Endothelial cell of umbilical vein (primary cell): ENCODE results near the gene RHOV. TPM values are rescaled to one million over a fixed set of nuclear protein-coding genes. Genes with fewer than 3 reads are reported as not detected.

Source experiments
- BruUV-seq: library from RNA; stranded (reverse); fragments of 400-500 nt; replicated peaks from 2 replicates; lab custom pipeline; 2021; lab: Mats Ljungman, UMichigan
- CTCF ChIA-PET: fragments of 300-600, 350-600 bp; sonication (Branson Sonifier 250); formaldehyde crosslinking; loops from one replicate; lab custom pipeline; 2021; ENCODE audit warnings: antibody characterized with exemption, inconsistent platforms; lab: Charles Lee
- POLR2A ChIA-PET: fragments of 300-600, 350-600 bp; sonication (Branson Sonifier 250); formaldehyde crosslinking; loops from one replicate; lab custom pipeline; 2021; ENCODE audit warnings: antibody characterized with exemption, inconsistent platforms; lab: Charles Lee
- DNase-seq: peaks from one replicate; pipeline ENCODE4 v3.0.0-alpha.2; 2011; ENCODE audit warnings: low read depth, low spot score
- FAIRE-seq: peaks from 2 replicates; lab custom pipeline; 2011; peaks lifted over from hg19 to GRCh38; lab: Jason Lieb, UNC
- H2AFZ ChIP-seq: 2 replicates; pipeline ENCODE4 v1.6.0; 2012; ENCODE audit warnings: low read depth, low read length, control low read depth, inconsistent platforms
- H3K27ac ChIP-seq: 2 replicates; pipeline ENCODE4 v1.5.1; 2011; ENCODE audit warnings: low read depth, mild to moderate bottlenecking, control low read depth, low read length, moderate library complexity; ENCODE audit not compliant: insufficient read depth
- H3K27me3 ChIP-seq, 2 experiments: 2 replicates each; pipeline versions ENCODE4 v1.6.0 to v1.6.1; 2011; ENCODE audit warnings: low read length in 2 of 2, mixed read lengths in 1 of 2; ENCODE audit not compliant: control insufficient read depth in 2 of 2, insufficient read depth in 2 of 2
- H3K36me3 ChIP-seq, 2 experiments: 2 replicates in 1 of 2; 3 replicates in 1 of 2; pipeline ENCODE4 v1.5.1; 2011; ENCODE audit warnings: low read length in 2 of 2, mild to moderate bottlenecking in 1 of 2, moderate library complexity in 1 of 2; ENCODE audit not compliant: control insufficient read depth in 2 of 2, insufficient read depth in 2 of 2; ENCODE audit errors: extremely low read depth in 1 of 2
- H3K4me1 ChIP-seq: 3 replicates; pipeline ENCODE4 v1.5.1; 2011; ENCODE audit warnings: mild to moderate bottlenecking, low read length; ENCODE audit not compliant: control insufficient read depth, insufficient read depth; ENCODE audit errors: extremely low read depth
- H3K4me2 ChIP-seq: 2 replicates; pipeline ENCODE4 v1.6.1; 2011; ENCODE audit warnings: low read length, control low read depth, mixed read lengths; ENCODE audit not compliant: insufficient read depth
- H3K4me3 ChIP-seq, 3 experiments: fragments of 200-600 bp in 1 of 3; sonication (generic), shearing (Covaris generic) in 1 of 3; replicated peaks in 1 of 3; 2 replicates each; pipeline ENCODE4 v1.5.1; 2011 to 2016; ENCODE audit warnings: control low read depth in 3 of 3, low read length in 3 of 3, mild to moderate bottlenecking in 2 of 3, inconsistent platforms in 1 of 3, low read depth in 1 of 3, moderate library complexity in 1 of 3; ENCODE audit not compliant: insufficient read depth in 1 of 3
- H3K79me2 ChIP-seq: 2 replicates; pipeline ENCODE4 v1.6.0; 2012; ENCODE audit warnings: low read length, inconsistent platforms; ENCODE audit not compliant: control insufficient read depth, insufficient read depth
- H3K9ac ChIP-seq: replicated peaks from 2 replicates; pipeline ENCODE3; 2011; ENCODE audit warnings: low read length, control low read depth; ENCODE audit not compliant: insufficient read depth; ENCODE audit errors: extremely low read depth
- H3K9me1 ChIP-seq: replicated peaks from 3 replicates; pipeline ENCODE4 v1.6.0; 2011; ENCODE audit warnings: mild to moderate bottlenecking, low read length; ENCODE audit not compliant: control insufficient read depth, insufficient read depth; ENCODE audit errors: extremely low read depth
- H3K9me3 ChIP-seq: replicated peaks from 2 replicates; pipeline ENCODE4 v1.5.1; 2012; ENCODE audit warnings: low read length, inconsistent platforms; ENCODE audit not compliant: control insufficient read depth, insufficient read depth
- H4K20me1 ChIP-seq: replicated peaks from 2 replicates; pipeline ENCODE3; 2011; ENCODE audit warnings: mild to moderate bottlenecking, low read length; ENCODE audit not compliant: control insufficient read depth, insufficient read depth; ENCODE audit errors: extremely low read depth
- CTCF ChIP-seq, 2 donors: IDR thresholded peaks; 1 replicate in 1 of 2; 2 replicates in 1 of 2; pipeline ENCODE4 v1.5.1; 2011; ENCODE audit warnings: low read length in 2 of 2, mild to moderate bottlenecking in 2 of 2, moderate library complexity in 2 of 2, control low read depth in 1 of 2, inconsistent platforms in 1 of 2, low read depth in 1 of 2; ENCODE audit not compliant: insufficient read depth in 1 of 2; ENCODE audit errors: extremely low read depth in 1 of 2
- EZH2 ChIP-seq: IDR thresholded peaks from 2 replicates; pipeline ENCODE4 v1.6.1; 2012; ENCODE audit warnings: borderline replicate concordance, low read depth, mild to moderate bottlenecking, moderate library complexity, low read length, inconsistent platforms; ENCODE audit not compliant: severe bottlenecking
- FOS ChIP-seq: IDR thresholded peaks from 2 replicates; pipeline ENCODE4 v1.6.1; 2011; ENCODE audit warnings: mild to moderate bottlenecking, low read length, moderate library complexity, borderline replicate concordance; ENCODE audit not compliant: insufficient read depth
- GATA2 ChIP-seq: IDR thresholded peaks from 2 replicates; pipeline ENCODE4 v1.7.0; 2011; ENCODE audit warnings: low read depth, mild to moderate bottlenecking, moderate library complexity, mixed read lengths, low read length; ENCODE audit not compliant: insufficient read length, insufficient read depth
- JUN ChIP-seq: IDR thresholded peaks from 2 replicates; pipeline ENCODE4 v1.6.1; 2011; ENCODE audit warnings: borderline replicate concordance, low read depth; ENCODE audit not compliant: insufficient read length, insufficient read depth
- MAX ChIP-seq: IDR thresholded peaks from 2 replicates; pipeline ENCODE4 v1.6.1; 2011; ENCODE audit not compliant: insufficient read depth, insufficient read length
- MYC ChIP-seq: IDR thresholded peaks from one replicate; pipeline ENCODE4 v1.6.1; 2011; ENCODE audit warnings: mild to moderate bottlenecking, low read depth, low read length
- POLR2A ChIP-seq: IDR thresholded peaks from 2 replicates; pipeline ENCODE4 v1.6.1; 2012; ENCODE audit warnings: low read depth, mild to moderate bottlenecking, control low read depth, low read length
- POLR2AphosphoS5 ChIP-seq: IDR thresholded peaks from 2 replicates; pipeline ENCODE4 v1.6.1; 2012; ENCODE audit warnings: low read depth, mild to moderate bottlenecking, control low read depth, low read length, moderate library complexity; ENCODE audit not compliant: insufficient read depth
- dilution Hi-C: fragments of 300-500 bp; cut with MboI; formaldehyde crosslinking; loops from one replicate; pipeline ENCODE4 v1.15.0; 2019; ENCODE audit warnings: low sequenced_read_pairs; ENCODE audit not compliant: extremely low pct_ligation_motif_present
- intact Hi-C: fragments of 100-400 bp; cut with micrococcal nuclease; formaldehyde crosslinking; loops from one replicate; pipeline ENCODE4 v1.10.0; 2022
- polyA plus RNA-seq, 4 experiments: library from polyadenylated mRNA; depleted of rRNA in 3 of 4; stranded (reverse) in 3 of 4; unstranded in 1 of 4; fragments of >200 nt; gene quantifications; 2 replicates each; pipeline versions ENCODE4 v1.2.1 to v1.2.3, GENCODE V29; 2011 to 2012; ENCODE audit warnings: missing spikeins in 1 of 4
- total RNA-seq: library from RNA; stranded (reverse); gene quantifications from 2 replicates; pipeline ENCODE4 v1.2.3, GENCODE V29; 2021

RHOV gene
- total and polyA plus RNA-seq, 2 donors (not counting 3 experiments of a cell fraction or from before 2014, with no cell fraction given) = 0.15 to 0.20 TPM

GRCh38 chr15:40830884-40831283 lies 43.1 kb downstream of the RHOV start:
- H3K79me2 ChIP-seq = no peaks in the 10 kb centered on the region
- BruUV-seq = no TSS peak
- no peaks in the 10 kb centered on the region for H3K4me1 ChIP-seq
- no peak overlapping the region for H3K9ac ChIP-seq
- dilution Hi-C loops (no loop called here), intact Hi-C loops (no loop called here)
- H3K27me3 ChIP-seq = peaks cover 2 to 11% of the 10 kb centered on the region in 2 experiments
- H3K9me1 ChIP-seq = no peaks in the 10 kb centered on the region
- DNase-seq = no peak
- H4K20me1 ChIP-seq = no peaks in the 10 kb centered on the region
- no peak for FAIRE-seq
- no peak overlapping the region for H3K4me2 ChIP-seq
- TF ChIP-seq JUN (no peak), POLR2A (no peak), MAX (no peak), MYC (no peak), FOS (no peak)
- no peak overlapping the region for H3K27ac ChIP-seq
- CTCF ChIA-PET = interaction anchor here (1.2 to 2.0 kb wide), 2 partner anchors 13 to 27 kb away, joined by 4 to 14 read pairs; no protein-coding TSS in a partner anchor
- POLR2A ChIA-PET = no interaction called here
- no peaks in the 10 kb centered on the region for H3K36me3 ChIP-seq
- H3K9me3 ChIP-seq = no peaks in the 10 kb centered on the region
- no peak overlapping the region for H2AFZ ChIP-seq
- no peak overlapping the region for H3K4me3 ChIP-seq

GRCh38 chr15:40829115-40829514 lies 44.9 kb downstream of the RHOV start:
- dilution Hi-C loops (no loop called here), intact Hi-C loops (no loop called here)
- ChIA-PET CTCF (interaction anchor here (0.8 to 2.2 kb wide), 4 partner anchors 10 to 34 kb away, joined by 3 to 11 read pairs (median 4); no protein-coding TSS in a partner anchor), POLR2A (no interaction called here)
- FAIRE-seq = no peak
- no peaks in the 10 kb centered on the region for H3K4me1 ChIP-seq
- H3K27me3 ChIP-seq = peaks cover 7 to 14% of the 10 kb centered on the region in 2 experiments
- no peaks in the 10 kb centered on the region for H4K20me1 ChIP-seq
- no peak for TF ChIP-seq JUN
- TF ChIP-seq GATA2 = no peak
- no peak for TF ChIP-seq CTCF (IDR thresholded peaks at IDR 0.05; ENCODE audit: extremely low read depth in 1 of 2, insufficient read depth in 1 of 2, low read depth in 1 of 2, low read length in 2 of 2)
- no peak for TF ChIP-seq MYC
- TF ChIP-seq POLR2A = no peak
- TF ChIP-seq MAX = no peak
- TF ChIP-seq POLR2AphosphoS5 = no peak
- TF ChIP-seq EZH2 = no peak
- no peak for TF ChIP-seq FOS
- H3K9me1 ChIP-seq = no peaks in the 10 kb centered on the region
- H2AFZ ChIP-seq = no peak overlapping the region
- no peak overlapping the region for H3K9ac ChIP-seq
- H3K9me3 ChIP-seq = no peaks in the 10 kb centered on the region
- H3K4me3 ChIP-seq = no peak overlapping the region
- no peak for DNase-seq
- no TSS peak for BruUV-seq
- H3K4me2 ChIP-seq = no peak overlapping the region
- H3K36me3 ChIP-seq = no peaks in the 10 kb centered on the region
- H3K79me2 ChIP-seq = no peaks in the 10 kb centered on the region
- H3K27ac ChIP-seq = no peak overlapping the region
